HepG2 (cell line): ENCODE data around the gene RAB3GAP1. TPM values are rescaled to one million over a fixed set of nuclear protein-coding genes. Genes with fewer than 3 reads are reported as not detected.

ENCODE experiments used
- HNRNPLL ChIP-seq: fragments of 200-400 bp; formaldehyde crosslinking; IDR thresholded peaks from 2 replicates; pipeline ENCODE4 v1.6.1; 2017; ENCODE audit warnings: mild to moderate bottlenecking, low read depth, low read length; ENCODE audit not compliant: poor library complexity, severe bottlenecking
- KDM5A ChIP-seq: fragments of 200-600 bp; sonication (generic); IDR thresholded peaks from 2 replicates; pipeline ENCODE4 v1.7.0; 2018; ENCODE audit warnings: antibody characterized with exemption, mild to moderate bottlenecking, low read length, borderline replicate concordance
- MAFK ChIP-seq, 2 experiments: IDR thresholded peaks in 1 of 2; conservative IDR thresholded peaks in 1 of 2; 2 replicates each; pipeline ENCODE4 v1.6.1; 2011; ENCODE audit warnings: improper control_type of control experiment in 2 of 2, low read length in 2 of 2
- MBNL3 ChIP-seq: fragments of 250-450 bp; sonication (Bioruptor Pico); conservative IDR thresholded peaks from 2 replicates; pipeline ENCODE4 v1.8.0; 2022; ENCODE audit warnings: mild to moderate bottlenecking, inconsistent platforms
- YEATS2 ChIP-seq: sonication (generic); formaldehyde crosslinking; IDR thresholded peaks from 2 replicates; pipeline ENCODE4 v1.4.0; 2020; ENCODE audit warnings: missing genetic modification reagents, borderline replicate concordance
- ZFP36L2 ChIP-seq: sonication (generic); formaldehyde crosslinking; IDR thresholded peaks from 2 replicates; pipeline ENCODE4 v1.4.0; 2020; ENCODE audit warnings: missing genetic modification reagents
- ZNF225 ChIP-seq: sonication (generic); formaldehyde crosslinking; IDR thresholded peaks from 2 replicates; pipeline ENCODE4 v1.4.0; 2020; ENCODE audit warnings: mild to moderate bottlenecking, missing genetic modification reagents
- ZNF331 ChIP-seq: sonication (generic); formaldehyde crosslinking; IDR thresholded peaks from 2 replicates; pipeline ENCODE4 v1.4.0; 2020; ENCODE audit warnings: missing genetic modification reagents
- ZNF569 ChIP-seq: sonication (generic); formaldehyde crosslinking; IDR thresholded peaks from 2 replicates; pipeline ENCODE4 v1.5.0; 2020; ENCODE audit warnings: mild to moderate bottlenecking, missing genetic modification reagents, moderate library complexity, borderline replicate concordance
- ZNF709 ChIP-seq: sonication (generic); formaldehyde crosslinking; IDR thresholded peaks from 2 replicates; pipeline ENCODE4 v1.5.0; 2020; ENCODE audit warnings: mild to moderate bottlenecking, missing genetic modification reagents
- ZNF75D ChIP-seq: sonication (generic); formaldehyde crosslinking; IDR thresholded peaks from 2 replicates; pipeline ENCODE4 v1.8.1; 2023; ENCODE audit warnings: missing genetic modification reagents, mild to moderate bottlenecking, borderline replicate concordance
- ZNF773 ChIP-seq: sonication (generic); formaldehyde crosslinking; IDR thresholded peaks from 2 replicates; pipeline ENCODE4 v1.4.0; 2020; ENCODE audit warnings: missing genetic modification reagents, borderline replicate concordance
- ZNF879 ChIP-seq: sonication (generic); formaldehyde crosslinking; IDR thresholded peaks from 2 replicates; pipeline ENCODE4 v1.8.1; 2023; ENCODE audit warnings: missing genetic modification reagents
- ZSCAN20 ChIP-seq: sonication (generic); formaldehyde crosslinking; IDR thresholded peaks from 2 replicates; pipeline ENCODE4 v1.4.0; 2020; ENCODE audit warnings: missing genetic modification reagents, mild to moderate bottlenecking, borderline replicate concordance
- ZSCAN22 ChIP-seq: sonication (generic); formaldehyde crosslinking; IDR thresholded peaks from 2 replicates; pipeline ENCODE4 v1.4.0; 2020; ENCODE audit warnings: mild to moderate bottlenecking, missing genetic modification reagents
- polyA plus RNA-seq, 8 experiments: library from polyadenylated mRNA; depleted of rRNA in 3 of 8; stranded (reverse) in 7 of 8; unstranded in 1 of 8; fragments of >200 nt; fragmentation: Illumina TruSeq in 4 of 8; extraction: Trizol in 4 of 8; gene quantifications; 2 replicates each; pipeline versions ENCODE4 v1.2.1 to v1.2.3, GENCODE V29; 2011 to 2016; ENCODE audit warnings: low read depth in 4 of 8, missing spikeins in 1 of 8, mixed read lengths in 1 of 8; ENCODE audit not compliant: insufficient read depth in 1 of 8
- total RNA-seq, 5 experiments: library from RNA; depleted of rRNA; stranded (reverse); fragments of >200 nt; fragmentation: Illumina TruSeq; extraction: Trizol; gene quantifications; 2 replicates each; pipeline ENCODE4 v1.2.3, GENCODE V29; 2016; ENCODE audit warnings: low read depth in 1 of 5
- TF ChIP-seq, protein P1 (sequence below): sonication (generic); formaldehyde crosslinking; IDR thresholded peaks from 2 replicates; pipeline ENCODE4 v1.4.0; 2020; ENCODE audit warnings: missing genetic modification reagents, borderline replicate concordance
- TF ChIP-seq, protein P2 (sequence below): sonication (generic); formaldehyde crosslinking; conservative IDR thresholded peaks from 2 replicates; pipeline ENCODE4 v1.4.0; 2020; ENCODE audit warnings: mild to moderate bottlenecking, missing genetic modification reagents, moderate library complexity
- TF ChIP-seq, protein P3 (sequence below): sonication (generic); formaldehyde crosslinking; conservative IDR thresholded peaks from 2 replicates; pipeline ENCODE4 v1.4.0; 2020; ENCODE audit warnings: missing genetic modification reagents
- TF ChIP-seq, protein P4 (sequence below): sonication (generic); formaldehyde crosslinking; IDR thresholded peaks from 2 replicates; pipeline ENCODE4 v1.4.0; 2020; ENCODE audit warnings: missing genetic modification reagents

Gene RAB3GAP1
- total and polyA plus RNA-seq, 2 of the 13 experiments (the other 11 are each of a cell fraction or from before 2014, with no cell fraction given) = 15.2 to 48.8 TPM

DNA sequence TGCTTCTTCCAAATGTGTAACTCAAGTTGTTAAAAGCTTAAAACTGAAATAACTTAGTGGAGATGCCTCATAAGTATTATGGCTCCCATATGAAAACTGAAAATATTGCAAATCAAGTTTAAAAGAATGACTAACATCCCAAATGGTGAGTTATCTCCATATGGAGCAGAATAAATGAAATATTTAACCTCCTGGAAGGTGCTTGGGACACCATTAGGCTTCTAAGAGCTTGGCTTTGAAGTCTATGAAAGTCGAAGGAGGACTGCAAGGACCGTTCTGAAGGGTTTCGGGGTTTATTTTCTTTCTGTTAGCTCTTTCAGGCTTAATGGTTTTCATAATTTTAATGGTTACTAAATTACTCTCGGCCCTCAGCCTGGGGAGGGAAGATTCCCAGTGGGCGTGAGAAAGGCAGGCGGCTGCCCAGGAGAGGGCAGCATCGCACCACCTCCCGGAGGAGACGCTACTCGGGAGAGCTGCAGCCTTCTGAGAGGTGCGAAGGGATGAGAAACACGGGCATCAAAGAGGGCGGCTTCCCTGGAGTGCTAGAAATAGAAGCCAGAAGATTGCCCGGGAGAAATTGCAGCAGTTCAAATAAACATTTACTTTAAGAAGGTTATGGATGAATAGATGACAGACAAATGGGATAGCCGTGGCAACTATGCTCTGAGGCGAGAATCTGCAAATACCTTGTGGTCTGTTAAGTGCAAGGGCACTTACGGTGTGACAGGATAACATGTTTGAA is 47.9 kb upstream of the RAB3GAP1 start (continued):
- TF ChIP-seq ZNF569 (CRISPR knock-in tag) (no peak), MAFK (conservative IDR thresholded peaks at IDR 0.05 in 1 of 2, IDR thresholded peaks at IDR 0.05 in 1 of 2; ENCODE audit: low read length in 2 of 2) (no peak), ZNF331 (CRISPR knock-in tag) (no peak), HNRNPLL (no peak), MBNL3 (CRISPR knock-in tag) (no peak), ZSCAN22 (CRISPR knock-in tag) (no peak), ZNF879 (no peak), ZNF773 (CRISPR knock-in tag) (no peak), ZNF225 (CRISPR knock-in tag) (no peak), ZFP36L2 (no peak), ZSCAN20 (CRISPR knock-in tag) (no peak), KDM5A (no peak), ZNF709 (CRISPR knock-in tag) (no peak), YEATS2 (CRISPR knock-in tag) (no peak), ZNF75D (no peak)
- TF ChIP-seq, protein P1, sequence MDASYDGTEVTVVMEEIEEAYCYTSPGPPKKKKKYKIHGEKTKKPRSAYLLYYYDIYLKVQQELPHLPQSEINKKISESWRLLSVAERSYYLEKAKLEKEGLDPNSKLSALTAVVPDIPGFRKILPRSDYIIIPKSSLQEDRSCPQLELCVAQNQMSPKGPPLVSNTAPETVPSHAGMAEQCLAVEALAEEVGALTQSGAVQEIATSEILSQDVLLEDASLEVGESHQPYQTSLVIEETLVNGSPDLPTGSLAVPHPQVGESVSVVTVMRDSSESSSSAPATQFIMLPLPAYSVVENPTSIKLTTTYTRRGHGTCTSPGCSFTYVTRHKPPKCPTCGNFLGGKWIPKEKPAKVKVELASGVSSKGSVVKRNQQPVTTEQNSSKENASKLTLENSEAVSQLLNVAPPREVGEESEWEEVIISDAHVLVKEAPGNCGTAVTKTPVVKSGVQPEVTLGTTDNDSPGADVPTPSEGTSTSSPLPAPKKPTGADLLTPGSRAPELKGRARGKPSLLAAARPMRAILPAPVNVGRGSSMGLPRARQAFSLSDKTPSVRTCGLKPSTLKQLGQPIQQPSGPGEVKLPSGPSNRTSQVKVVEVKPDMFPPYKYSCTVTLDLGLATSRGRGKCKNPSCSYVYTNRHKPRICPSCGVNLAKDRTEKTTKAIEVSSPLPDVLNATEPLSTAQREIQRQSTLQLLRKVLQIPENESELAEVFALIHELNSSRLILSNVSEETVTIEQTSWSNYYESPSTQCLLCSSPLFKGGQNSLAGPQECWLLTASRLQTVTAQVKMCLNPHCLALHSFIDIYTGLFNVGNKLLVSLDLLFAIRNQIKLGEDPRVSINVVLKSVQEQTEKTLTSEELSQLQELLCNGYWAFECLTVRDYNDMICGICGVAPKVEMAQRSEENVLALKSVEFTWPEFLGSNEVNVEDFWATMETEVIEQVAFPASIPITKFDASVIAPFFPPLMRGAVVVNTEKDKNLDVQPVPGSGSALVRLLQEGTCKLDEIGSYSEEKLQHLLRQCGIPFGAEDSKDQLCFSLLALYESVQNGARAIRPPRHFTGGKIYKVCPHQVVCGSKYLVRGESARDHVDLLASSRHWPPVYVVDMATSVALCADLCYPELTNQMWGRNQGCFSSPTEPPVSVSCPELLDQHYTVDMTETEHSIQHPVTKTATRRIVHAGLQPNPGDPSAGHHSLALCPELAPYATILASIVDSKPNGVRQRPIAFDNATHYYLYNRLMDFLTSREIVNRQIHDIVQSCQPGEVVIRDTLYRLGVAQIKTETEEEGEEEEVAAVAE = no peak
- TF ChIP-seq, protein P2, sequence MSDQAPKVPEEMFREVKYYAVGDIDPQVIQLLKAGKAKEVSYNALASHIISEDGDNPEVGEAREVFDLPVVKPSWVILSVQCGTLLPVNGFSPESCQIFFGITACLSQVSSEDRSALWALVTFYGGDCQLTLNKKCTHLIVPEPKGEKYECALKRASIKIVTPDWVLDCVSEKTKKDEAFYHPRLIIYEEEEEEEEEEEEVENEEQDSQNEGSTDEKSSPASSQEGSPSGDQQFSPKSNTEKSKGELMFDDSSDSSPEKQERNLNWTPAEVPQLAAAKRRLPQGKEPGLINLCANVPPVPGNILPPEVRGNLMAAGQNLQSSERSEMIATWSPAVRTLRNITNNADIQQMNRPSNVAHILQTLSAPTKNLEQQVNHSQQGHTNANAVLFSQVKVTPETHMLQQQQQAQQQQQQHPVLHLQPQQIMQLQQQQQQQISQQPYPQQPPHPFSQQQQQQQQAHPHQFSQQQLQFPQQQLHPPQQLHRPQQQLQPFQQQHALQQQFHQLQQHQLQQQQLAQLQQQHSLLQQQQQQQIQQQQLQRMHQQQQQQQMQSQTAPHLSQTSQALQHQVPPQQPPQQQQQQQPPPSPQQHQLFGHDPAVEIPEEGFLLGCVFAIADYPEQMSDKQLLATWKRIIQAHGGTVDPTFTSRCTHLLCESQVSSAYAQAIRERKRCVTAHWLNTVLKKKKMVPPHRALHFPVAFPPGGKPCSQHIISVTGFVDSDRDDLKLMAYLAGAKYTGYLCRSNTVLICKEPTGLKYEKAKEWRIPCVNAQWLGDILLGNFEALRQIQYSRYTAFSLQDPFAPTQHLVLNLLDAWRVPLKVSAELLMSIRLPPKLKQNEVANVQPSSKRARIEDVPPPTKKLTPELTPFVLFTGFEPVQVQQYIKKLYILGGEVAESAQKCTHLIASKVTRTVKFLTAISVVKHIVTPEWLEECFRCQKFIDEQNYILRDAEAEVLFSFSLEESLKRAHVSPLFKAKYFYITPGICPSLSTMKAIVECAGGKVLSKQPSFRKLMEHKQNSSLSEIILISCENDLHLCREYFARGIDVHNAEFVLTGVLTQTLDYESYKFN (CRISPR knock-in tag) = no peak
- TF ChIP-seq, protein P3, sequence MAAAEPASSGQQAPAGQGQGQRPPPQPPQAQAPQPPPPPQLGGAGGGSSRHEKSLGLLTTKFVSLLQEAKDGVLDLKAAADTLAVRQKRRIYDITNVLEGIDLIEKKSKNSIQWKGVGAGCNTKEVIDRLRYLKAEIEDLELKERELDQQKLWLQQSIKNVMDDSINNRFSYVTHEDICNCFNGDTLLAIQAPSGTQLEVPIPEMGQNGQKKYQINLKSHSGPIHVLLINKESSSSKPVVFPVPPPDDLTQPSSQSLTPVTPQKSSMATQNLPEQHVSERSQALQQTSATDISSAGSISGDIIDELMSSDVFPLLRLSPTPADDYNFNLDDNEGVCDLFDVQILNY = no peak
- TF ChIP-seq, protein P4, sequence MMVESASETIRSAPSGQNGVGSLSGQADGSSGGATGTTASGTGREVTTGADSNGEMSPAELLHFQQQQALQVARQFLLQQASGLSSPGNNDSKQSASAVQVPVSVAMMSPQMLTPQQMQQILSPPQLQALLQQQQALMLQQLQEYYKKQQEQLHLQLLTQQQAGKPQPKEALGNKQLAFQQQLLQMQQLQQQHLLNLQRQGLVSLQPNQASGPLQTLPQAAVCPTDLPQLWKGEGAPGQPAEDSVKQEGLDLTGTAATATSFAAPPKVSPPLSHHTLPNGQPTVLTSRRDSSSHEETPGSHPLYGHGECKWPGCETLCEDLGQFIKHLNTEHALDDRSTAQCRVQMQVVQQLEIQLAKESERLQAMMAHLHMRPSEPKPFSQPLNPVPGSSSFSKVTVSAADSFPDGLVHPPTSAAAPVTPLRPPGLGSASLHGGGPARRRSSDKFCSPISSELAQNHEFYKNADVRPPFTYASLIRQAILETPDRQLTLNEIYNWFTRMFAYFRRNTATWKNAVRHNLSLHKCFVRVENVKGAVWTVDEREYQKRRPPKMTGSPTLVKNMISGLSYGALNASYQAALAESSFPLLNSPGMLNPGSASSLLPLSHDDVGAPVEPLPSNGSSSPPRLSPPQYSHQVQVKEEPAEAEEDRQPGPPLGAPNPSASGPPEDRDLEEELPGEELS (CRISPR knock-in tag) = no peak
